Activated naive CD8-positive, alpha-beta T cell treated with anti-CD3 and anti-CD28 coated beads, Interleukin-2, amount 50 U/mL, for 16 hours (primary cell): ENCODE results near the gene KCNT1.

Experiments used
- DNase-seq: peaks from one replicate; pipeline ENCODE4 v3.0.0-alpha.2; 2020; ENCODE audit warnings: low read depth, low spot score

The KCNT1 gene

GRCh38 chr9:135797507-135798262 is 95.7 kb downstream of the KCNT1 start:
- no peak for DNase-seq

DNA sequence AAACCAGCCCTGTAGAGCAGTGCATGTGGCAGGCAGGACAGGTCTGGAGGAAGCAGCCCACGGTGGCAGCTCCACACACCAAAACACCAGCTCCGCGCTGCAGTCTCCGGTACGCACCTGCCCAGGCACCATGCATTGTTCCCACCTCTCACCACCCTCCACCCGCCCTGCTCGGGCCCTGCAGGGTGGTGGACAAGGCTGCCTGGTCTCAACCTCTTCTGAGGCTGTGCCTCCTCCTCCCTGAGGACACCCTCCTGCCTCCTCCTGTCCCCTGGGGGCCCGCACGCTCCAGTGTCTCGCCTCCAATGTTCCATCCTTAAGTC is 96.2 kb downstream of the KCNT1 start:
- no peak for DNase-seq

DNA sequence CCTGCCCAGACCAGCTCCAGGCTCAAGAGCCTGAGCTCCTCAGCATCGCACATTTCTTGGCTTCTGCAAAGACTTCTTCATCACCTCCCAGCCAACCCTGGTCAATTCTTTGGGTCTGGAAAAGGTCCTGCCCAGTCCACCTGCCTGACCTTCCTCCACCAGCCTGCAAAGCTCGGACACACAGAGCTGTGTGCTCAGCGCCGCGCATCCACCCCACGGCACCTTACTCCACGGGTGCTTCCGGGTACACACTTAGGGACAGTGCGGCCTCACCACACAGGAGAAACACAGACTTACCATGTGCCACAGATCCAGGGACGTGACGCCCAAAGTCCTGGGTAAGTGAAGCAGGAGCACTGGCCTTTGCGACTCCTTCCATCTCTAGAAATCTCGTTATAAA is 97.3 kb downstream of the KCNT1 start:
- no peak for DNase-seq

GRCh38 chr9:135801070-135801469 is 99.1 kb downstream of the KCNT1 start:
- DNase-seq = no peak

- DNase-seq = no peak
Observed at GRCh38 chr9:135802876-135803419, 101.0 kb downstream of the KCNT1 start.

DNA sequence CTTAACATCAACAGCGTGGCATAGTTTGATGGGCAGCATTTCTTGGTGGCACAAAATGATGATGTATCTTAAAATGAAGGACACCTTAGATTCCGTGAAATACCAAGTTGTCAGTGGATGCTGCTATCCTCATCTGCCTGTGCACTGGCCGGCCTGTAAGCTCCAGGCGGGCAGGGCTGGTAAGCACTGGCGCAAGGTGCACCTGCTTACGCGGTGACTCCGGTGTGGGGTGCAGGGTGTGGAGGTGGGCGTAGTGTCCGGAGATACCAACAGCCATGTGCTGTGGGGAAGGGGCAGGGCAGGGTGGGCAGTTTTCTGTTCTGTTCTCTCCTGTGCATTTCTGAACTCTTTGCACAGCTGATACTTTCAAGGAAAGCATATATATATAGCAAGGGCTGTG is 101.5 kb downstream of the KCNT1 start:
- no peak for DNase-seq

DNA sequence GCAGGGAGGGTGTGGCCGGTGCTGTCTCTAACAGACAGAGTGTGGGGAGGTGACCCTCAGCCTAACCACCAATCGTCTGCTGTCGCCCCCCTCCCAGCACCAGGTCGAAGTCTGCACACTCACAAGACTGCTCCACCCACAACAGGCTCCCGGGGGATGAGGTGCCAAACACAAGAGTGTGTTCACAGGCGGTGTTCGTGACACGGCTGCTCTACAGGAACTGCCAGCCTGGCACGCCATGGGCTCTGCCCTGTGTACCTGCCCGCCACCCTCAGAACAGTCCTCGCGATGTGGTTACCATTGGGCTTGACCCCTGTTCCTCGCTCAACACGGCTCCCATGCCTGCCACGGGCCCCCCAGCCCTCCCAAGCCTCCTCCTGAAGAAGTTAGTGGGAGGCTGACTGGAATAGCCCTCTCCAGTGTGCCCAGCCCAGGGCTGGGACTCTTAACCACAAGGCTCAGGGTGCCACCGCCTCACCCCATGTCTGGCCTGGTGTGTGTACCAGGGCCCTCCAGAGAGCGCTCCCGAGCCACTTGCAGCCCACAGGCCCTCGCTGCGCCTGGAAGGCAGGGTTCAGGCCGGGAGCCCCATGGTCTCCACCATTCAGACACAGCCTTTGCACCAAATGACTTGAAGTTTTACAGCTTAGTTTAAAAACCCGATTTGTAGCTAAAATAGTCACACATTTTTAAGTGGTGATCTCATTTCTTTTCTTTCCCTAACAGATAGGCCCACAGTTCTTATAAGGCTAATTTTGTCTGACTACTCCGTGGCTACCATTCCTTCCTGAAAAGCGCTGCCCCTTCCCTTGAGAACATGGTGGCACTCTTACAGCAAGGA is 102.8 kb downstream of the KCNT1 start:
- no peak for DNase-seq

DNA sequence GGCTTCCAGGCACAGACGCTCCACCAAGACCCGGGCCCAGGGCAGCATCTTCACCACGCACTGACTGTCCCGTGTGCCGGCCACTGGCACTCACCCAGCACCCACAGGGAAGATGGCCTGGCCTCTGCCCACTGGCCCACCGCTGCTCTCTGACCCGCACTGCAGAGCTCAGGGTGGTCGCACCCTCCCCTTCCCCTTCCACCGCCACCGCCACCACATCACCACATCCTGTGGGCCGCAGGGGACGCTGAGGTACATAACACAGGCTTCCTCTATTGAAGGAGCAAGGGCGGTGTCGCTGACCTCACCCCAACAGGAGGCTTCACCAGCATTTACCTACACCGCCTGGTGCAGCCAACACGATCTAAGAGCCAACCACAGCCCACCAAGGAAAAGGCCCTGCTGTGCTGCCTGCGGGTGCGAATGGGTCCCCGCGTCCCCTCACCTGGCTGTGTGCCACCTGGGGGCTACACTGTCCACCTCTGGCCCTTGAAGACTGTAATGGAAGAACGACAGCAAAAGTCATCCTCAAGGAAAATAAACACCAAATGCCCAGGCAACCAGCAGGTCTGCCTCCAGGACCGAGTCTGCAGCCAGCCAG is 103.5 kb downstream of the KCNT1 start:
- no peak for DNase-seq

DNA sequence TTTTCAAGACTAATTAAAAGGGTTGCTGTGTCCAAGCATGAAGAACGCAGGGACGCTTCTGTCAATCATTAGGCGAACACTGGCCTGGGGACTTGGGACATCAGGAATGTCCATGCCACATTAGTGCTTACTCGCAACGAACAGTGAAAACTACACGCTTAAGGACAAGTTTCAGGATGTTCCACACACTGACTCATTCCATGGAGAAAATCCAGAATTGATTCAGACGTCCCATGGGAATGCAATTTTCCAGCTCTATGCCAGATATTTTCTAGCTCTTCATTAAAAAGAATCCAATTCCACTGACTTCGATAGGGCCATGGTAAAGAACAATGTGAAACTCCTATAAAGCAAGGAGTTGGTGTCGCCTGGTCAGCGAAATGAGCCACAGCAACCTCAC is 107.2 kb downstream of the KCNT1 start:
- DNase-seq = no peak

DNA sequence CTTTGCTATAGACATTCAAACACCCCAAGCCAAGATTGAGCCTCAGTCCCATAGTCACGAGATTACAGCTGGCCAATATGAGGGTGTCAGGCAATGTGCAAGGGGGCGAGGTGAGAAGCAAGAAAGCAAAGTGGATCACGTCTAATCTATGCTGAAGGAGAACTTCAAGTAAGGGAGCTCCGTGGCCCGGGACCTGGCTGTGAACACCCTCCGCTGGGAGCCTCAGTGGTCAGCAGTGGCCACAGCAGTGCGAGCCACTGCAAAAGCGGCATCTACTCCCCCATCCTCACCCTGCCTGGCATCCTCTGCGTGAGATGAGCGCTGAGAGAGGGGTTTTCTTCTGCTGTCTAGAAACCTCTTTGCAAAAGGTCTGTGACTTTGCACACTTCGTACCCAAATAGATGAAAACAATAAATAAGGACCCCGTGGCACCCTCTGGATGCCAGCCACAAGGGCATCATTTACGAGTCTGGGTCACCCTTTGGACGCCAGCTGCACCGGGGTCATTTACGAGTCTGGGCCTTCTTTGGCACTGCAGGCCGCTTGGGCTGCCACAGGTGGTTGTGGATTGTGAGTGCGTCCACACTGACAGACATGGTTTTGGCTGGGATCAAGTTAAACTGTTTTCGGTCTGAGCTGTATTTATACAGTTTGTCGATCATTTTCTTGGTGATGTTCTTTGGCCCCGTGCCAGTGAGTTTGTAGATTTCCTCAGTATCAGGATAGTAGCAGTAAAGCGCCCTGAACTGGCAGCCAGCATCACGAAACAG is 109.0 kb downstream of the KCNT1 start:
- no peak for DNase-seq

GRCh38 chr9:135811801-135812200 is 109.8 kb downstream of the KCNT1 start:
- DNase-seq = no peak

DNA sequence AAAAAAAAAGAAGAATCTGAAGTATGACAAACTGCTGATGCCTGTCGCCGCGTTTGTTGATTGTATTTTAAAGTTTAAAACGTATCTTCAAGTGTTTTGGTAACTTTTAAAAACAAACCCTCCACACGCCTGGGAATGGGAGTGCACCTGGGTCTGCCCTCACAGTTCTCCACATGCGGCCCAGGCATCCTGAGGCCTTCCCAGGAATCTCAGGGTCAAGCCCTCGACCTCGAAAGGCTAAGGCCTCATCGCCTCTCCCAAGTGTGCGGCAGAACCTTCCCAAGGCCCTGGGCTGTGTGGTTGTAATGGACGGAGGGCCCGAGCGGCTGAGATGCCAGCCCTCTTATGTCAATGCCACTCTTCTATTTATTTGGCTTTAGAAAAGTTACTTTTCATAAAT is 111.0 kb downstream of the KCNT1 start:
- no peak for DNase-seq

- DNase-seq = no peak
Observed at GRCh38 chr9:135813671-135814290, 111.8 kb downstream of the KCNT1 start.

DNA sequence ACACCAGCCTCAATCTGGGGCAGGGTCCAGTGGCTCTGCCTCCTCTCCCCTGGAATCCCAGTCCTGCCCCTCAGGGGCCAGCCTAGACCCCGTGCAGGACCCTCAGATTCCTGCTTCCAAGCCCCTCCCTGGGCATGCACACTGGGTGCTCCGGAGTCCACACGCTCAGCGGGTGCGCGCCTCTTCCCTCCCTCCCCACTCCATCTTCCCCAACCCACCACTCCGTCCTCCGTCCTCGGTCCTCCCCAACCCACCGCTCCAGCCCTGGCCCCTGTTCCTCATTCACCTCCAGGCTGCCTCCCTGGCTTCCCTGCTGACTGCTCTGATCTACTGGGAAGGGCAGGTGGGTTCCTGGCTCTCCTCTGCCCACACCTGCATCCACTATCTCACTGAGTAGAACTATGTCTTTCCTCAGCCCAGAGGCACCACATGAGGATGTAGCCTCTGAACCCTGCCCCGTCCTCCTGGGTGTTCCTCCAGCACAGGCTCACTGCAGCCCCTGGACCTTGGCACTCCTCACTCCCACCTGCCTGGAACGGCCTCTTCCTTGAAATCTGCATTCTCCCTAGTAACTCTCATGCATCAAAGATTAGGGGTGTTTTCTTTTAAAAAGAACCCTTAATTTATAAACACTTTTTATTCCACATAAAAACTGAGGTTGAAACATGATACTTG is 112.6 kb downstream of the KCNT1 start:
- DNase-seq = no peak

- no peak for DNase-seq
Observed at GRCh38 chr9:135815413-135815812, 113.4 kb downstream of the KCNT1 start.

DNA sequence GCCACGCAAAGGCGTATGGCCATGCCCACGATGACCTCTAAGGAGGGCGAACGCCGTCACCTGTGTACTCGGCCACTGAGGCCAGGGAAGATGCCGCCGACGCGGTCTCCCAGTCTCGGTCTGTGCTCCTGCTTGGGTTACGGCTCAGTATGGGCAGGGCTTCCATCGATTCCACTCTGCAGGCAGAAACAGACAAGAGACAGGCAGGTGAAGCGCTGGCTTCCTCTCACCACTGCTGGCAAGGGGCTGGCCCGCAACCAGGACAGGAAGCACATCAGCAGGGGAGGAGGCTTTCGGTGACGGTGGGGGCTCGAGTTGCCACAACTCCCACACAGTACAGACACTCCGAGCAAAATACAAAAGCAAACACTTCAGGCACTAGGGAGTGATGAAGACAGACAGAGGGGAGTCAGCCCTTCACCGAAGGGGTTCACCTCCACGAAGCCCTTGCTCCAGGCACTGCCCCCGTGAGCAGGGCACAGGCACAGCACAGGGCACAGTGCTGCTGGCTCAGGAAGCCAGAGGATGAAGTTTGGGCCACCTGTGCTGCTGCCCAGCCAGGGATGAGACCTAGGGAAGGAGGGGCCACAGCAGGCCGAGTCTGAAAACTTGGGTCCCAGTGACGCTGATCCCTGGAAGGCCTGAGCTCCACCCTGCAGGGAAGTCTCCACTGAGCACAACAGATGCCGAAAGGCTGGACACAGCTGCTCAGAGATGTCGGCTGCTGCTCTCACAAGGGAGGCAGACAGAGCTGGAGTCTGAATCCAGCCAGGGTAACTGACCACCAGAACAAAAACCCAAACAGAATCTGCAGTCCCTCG is 114.1 kb downstream of the KCNT1 start:
- no peak for DNase-seq

- no peak for DNase-seq
Observed at GRCh38 chr9:135816651-135816970, 114.6 kb downstream of the KCNT1 start.

- DNase-seq = no peak
Observed at GRCh38 chr9:135817951-135818717, 116.1 kb downstream of the KCNT1 start.
